Measurements from ENCODE around the gene IL3RA.
"Not testable (repeated sequence)": the region's sequence is repeated elsewhere in the genome, so short reads cannot be mapped to it uniquely, and the experiment has no call there.

The IL3RA gene

DNA sequence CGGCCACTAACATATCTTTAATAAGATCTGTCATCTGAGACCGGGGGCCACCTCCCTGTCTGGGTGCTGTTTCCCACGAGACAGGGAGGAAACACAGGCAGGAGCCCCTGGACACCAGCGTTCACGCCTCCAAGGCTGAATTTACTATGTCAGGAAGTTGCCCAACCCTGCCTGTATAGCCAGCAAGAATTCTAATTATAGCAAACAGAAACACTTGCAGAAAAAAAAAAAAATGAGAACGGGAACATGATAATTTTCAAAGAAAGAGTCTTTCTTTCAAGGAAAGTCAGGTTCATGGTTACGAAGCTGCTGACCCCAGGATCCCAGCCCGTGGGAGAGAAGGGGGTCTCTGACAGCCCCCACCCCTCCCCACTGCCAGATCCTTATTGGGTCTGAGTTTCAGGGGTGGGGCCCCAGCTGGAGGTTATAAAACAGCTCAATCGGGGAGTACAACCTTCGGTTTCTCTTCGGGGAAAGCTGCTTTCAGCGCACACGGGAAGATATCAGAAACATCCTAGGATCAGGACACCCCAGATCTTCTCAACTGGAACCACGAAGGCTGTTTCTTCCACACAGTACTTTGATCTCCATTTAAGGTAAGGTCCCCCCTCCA, at the start of gene IL3RA:
IL3RA (plus strand) TSS at position 455 of the 613 bp plus-strand sequence. CDS start 4,981 bp downstream, outside the sequence.
- H3K27me3 ChIP-seq (ENCODE audit: low read depth, low read length): no peaks in the 10 kb centered on the region
- H3K9me3 ChIP-seq (ENCODE audit: control insufficient read depth in 1 of 2, low read length in 2 of 2): no peaks in the 10 kb centered on the region
- H3K36me3 ChIP-seq (ENCODE audit: control insufficient read depth in 1 of 2, insufficient read depth in 2 of 2, low read length in 2 of 2): no peaks in the 10 kb centered on the region
- H3K27ac ChIP-seq (ENCODE audit: low read length): peak within 1 kb of the TSS; percentile 57
- H3K4me3 ChIP-seq (ENCODE audit: low read depth in 1 of 2, low read length in 2 of 2): peak within 1 kb of the TSS; percentile 61 to 76
- H3K4me1 ChIP-seq (ENCODE audit: control insufficient read depth in 1 of 2, insufficient read depth in 2 of 2, low read length in 2 of 2): peaks cover 0 to 4% of the 10 kb centered on the region in 2 donors

DNA sequence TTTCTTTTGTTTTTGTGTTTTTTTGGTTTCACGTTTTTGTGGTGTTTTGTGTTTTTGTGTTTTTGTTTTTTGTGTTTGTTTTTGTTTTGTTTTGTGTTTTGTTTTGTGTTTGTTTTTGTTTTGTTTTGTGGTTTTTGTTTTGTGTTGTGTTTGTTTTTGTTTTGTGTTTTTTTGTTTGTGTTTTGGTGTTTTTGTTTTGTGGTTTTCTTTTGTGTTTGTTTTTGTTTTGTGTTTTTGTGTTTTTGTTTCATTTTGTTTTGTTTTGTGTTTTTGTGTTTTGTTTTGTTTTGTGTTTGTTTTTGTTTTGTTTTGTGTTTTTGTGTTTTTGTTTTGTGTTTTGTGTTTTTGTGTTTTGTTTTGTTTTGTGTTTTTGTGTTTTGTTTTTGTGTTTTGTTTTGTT, 47.0 kb upstream of the IL3RA start:
- Histone ChIP-seq H3K27ac (ENCODE audit: low read length) (no peak overlapping the region), H3K4me1 (ENCODE audit: control insufficient read depth in 1 of 2, insufficient read depth in 2 of 2, low read length in 2 of 2) (no peaks in the 10 kb centered on the region), H3K27me3 (ENCODE audit: low read depth, low read length) (no peaks in the 10 kb centered on the region), H3K36me3 (ENCODE audit: control insufficient read depth in 1 of 2, insufficient read depth in 2 of 2, low read length in 2 of 2) (no peaks in the 10 kb centered on the region), H3K9me3 (ENCODE audit: control insufficient read depth in 1 of 2, low read length in 2 of 2) (no peaks in the 10 kb centered on the region), H3K4me3 (ENCODE audit: low read depth in 1 of 2, low read length in 2 of 2) (no peak overlapping the region)

DNA sequence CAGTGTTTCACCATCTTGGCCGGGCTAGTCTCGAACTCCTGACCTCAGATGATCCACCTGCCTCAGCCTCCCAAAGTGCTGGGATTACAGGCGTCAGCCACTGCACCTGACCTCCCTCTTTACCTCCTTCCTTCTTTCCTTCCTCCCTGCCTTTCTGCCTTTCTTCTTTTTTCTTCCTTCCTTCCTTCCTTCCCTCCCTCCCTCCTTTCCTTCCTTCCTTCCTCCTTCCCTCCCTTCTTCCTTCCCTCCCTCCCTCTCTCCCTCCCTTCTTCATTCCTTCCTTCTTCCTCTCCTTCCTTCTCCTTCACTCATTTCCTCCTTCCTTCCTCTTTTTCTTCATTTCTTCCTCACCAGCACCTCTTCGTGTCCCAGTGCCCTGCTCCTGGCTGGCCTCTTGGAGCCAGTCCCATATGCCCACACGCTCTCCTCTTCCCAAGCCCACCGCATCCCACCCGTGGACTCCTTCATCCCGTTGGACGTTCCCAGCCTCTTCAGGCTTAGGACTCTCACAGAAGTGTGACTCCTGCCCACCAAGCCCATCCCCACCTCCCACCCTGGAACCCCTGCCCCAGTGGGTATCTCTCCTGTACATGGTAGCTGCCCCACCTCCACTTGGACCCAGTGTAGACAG, 45.4 kb upstream of the IL3RA start:
- no peaks in the 10 kb centered on the region for H3K36me3 ChIP-seq (ENCODE audit: control insufficient read depth in 1 of 2, insufficient read depth in 2 of 2, low read length in 2 of 2)
- H3K4me1 ChIP-seq (ENCODE audit: control insufficient read depth in 1 of 2, insufficient read depth in 2 of 2, low read length in 2 of 2): no peaks in the 10 kb centered on the region
- H3K27me3 ChIP-seq (ENCODE audit: low read depth, low read length): no peaks in the 10 kb centered on the region
- H3K9me3 ChIP-seq (ENCODE audit: control insufficient read depth in 1 of 2, low read length in 2 of 2): no peaks in the 10 kb centered on the region
- H3K27ac ChIP-seq (ENCODE audit: low read length): no peak overlapping the region
- no peak overlapping the region for H3K4me3 ChIP-seq (ENCODE audit: low read depth in 1 of 2, low read length in 2 of 2)

DNA sequence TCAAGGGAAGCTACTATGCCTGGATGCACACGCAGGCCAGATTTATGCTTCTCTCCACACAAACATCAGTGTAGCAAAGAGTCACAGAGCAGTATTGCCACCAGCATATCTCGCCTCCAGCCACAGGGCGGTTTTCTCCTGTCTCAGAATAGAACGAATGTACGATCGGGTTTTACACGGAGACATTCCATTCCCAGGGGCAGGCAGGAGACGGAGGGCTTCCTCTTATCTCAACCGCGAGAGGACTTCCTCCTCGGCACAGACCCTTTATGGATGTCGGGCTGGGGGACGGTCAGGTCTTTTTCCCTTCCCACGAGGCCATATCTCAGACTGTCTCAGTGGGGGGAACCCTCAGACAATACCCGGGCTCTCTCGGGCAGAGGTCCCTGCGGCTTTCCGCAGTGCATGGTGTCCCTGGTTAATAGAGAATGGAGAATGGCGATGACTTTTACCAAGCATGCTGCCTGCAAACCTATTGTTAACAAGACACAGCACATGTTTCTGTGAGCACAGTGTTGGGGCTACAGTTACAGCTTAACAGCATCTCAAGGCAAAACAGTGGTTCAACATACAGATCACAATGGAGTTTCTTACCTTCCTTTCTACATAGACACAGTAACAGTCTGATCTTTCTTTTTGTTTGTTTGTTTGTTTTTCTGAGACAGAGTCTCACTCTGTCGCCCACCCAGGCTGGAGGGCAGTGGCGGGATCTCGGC, 43.9 kb upstream of the IL3RA start:
- Histone ChIP-seq H3K27ac (ENCODE audit: low read length) (no peak overlapping the region), H3K4me3 (ENCODE audit: low read depth in 1 of 2, low read length in 2 of 2) (no peak overlapping the region), H3K9me3 (ENCODE audit: control insufficient read depth in 1 of 2, low read length in 2 of 2) (no peaks in the 10 kb centered on the region), H3K36me3 (ENCODE audit: control insufficient read depth in 1 of 2, insufficient read depth in 2 of 2, low read length in 2 of 2) (no peaks in the 10 kb centered on the region), H3K4me1 (ENCODE audit: control insufficient read depth in 1 of 2, insufficient read depth in 2 of 2, low read length in 2 of 2) (no peaks in the 10 kb centered on the region), H3K27me3 (ENCODE audit: low read depth, low read length) (no peaks in the 10 kb centered on the region)

DNA sequence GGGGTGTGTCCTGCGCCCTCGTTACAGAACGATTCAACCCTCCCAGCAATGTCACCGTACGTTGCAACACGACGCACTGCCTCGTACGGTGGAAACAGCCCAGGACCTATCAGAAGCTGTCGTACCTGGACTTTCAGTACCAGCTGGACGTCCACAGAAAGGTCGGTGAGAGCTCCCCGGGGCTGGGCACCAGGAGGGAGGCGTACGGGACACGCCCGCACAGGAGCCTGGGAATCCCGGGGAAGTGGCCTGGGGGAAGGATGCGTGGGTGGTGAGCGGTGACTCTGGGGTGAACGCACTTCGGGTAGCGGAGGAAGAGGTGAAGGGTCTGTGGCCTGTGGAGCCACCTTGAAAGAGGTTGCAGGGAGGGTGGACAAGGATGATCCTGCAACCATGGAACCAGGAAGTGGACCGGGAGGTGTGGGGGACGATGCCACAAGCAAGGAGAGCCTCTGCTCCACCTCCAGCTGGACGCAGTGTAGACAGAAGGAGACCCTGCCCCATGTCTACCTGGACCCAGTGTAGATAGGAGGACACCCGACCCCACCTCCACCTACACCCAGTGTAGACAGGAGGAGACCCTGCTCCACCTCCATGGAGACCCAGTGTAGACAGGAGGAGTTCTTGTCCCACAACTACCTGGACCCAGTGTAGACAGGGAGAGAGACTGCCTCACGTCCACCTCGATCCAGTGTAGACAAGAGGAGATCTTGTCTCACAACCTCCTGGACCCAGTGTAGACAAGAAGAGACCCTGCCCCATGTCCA, 42.1 kb upstream of the IL3RA start:
- Histone ChIP-seq H3K9me3 (ENCODE audit: control insufficient read depth in 1 of 2, low read length in 2 of 2) (no peaks in the 10 kb centered on the region), H3K36me3 (ENCODE audit: control insufficient read depth in 1 of 2, insufficient read depth in 2 of 2, low read length in 2 of 2) (no peaks in the 10 kb centered on the region), H3K27ac (ENCODE audit: low read length) (no peak overlapping the region), H3K4me3 (ENCODE audit: low read depth in 1 of 2, low read length in 2 of 2) (no peak overlapping the region), H3K27me3 (ENCODE audit: low read depth, low read length) (no peaks in the 10 kb centered on the region), H3K4me1 (ENCODE audit: control insufficient read depth in 1 of 2, insufficient read depth in 2 of 2, low read length in 2 of 2) (no peaks in the 10 kb centered on the region)

DNA sequence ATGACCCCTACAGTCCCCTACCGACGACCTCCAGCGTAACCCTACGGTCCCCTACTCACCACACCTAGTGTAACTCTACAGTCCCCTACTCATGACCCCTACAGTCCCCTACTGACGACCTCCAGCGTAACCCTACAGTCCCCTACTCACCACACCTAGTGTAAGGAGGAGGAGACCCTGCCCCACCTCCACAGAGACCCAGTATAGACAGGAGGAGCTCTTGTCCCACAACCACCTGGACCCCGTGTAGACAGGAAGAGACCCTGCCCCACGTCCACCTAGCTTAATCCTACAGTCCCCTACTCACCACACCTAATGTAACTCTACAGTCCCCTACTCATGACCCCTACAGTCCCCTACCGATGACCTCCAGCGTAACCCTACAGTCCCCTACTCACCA, 41.0 kb upstream of the IL3RA start:
- H3K27ac ChIP-seq (ENCODE audit: low read length): no peak overlapping the region
- H3K27me3 ChIP-seq (ENCODE audit: low read depth, low read length): no peaks in the 10 kb centered on the region
- no peaks in the 10 kb centered on the region for H3K36me3 ChIP-seq (ENCODE audit: control insufficient read depth in 1 of 2, insufficient read depth in 2 of 2, low read length in 2 of 2)
- H3K9me3 ChIP-seq (ENCODE audit: control insufficient read depth in 1 of 2, low read length in 2 of 2): no peaks in the 10 kb centered on the region
- no peak overlapping the region for H3K4me3 ChIP-seq (ENCODE audit: low read depth in 1 of 2, low read length in 2 of 2)
- no peaks in the 10 kb centered on the region for H3K4me1 ChIP-seq (ENCODE audit: control insufficient read depth in 1 of 2, insufficient read depth in 2 of 2, low read length in 2 of 2)

DNA sequence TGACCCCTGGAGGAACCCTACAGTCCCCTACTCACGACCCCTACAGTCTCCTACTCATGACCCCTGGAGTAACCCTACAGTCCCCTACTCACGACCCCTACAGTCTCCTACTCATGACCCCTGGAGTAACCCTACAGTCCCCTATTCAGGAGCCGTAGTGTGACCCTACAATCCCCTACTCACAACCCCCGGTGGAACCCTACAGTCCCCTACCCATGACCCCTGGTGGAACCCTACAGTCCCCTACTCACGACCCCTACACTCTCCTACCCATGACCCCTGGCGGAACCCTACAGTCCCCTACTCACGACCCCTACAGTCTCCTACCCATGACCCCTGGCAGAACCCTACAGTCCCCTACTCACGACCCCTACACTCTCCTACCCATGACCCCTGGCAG, 39.0 kb upstream of the IL3RA start:
- H3K36me3 ChIP-seq (ENCODE audit: control insufficient read depth in 1 of 2, insufficient read depth in 2 of 2, low read length in 2 of 2); H3K4me3 ChIP-seq (ENCODE audit: low read depth in 1 of 2, low read length in 2 of 2); H3K9me3 ChIP-seq (ENCODE audit: control insufficient read depth in 1 of 2, low read length in 2 of 2); H3K27ac ChIP-seq (ENCODE audit: low read length); H3K27me3 ChIP-seq (ENCODE audit: low read depth, low read length); H3K4me1 ChIP-seq (ENCODE audit: control insufficient read depth in 1 of 2, insufficient read depth in 2 of 2, low read length in 2 of 2): not testable (repeated sequence)

DNA sequence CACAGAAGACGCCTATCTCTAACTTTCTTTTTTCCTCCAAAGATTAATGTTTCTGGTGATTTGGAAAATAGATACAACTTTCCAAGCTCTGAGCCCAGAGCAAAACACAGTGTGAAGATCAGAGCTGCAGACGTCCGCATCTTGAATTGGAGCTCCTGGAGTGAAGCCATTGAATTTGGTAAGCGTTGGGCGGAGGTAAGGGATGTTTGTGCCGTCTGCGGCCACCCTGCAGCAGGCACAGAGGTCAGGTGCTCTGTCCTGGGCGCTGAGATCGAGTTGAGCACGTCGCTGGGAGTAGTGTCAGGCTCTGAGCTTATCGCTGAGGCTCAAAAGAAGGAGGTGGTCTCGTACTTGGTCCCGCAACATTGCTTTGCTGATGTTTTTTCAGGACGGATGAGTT, 36.1 kb upstream of the IL3RA start:
- Histone ChIP-seq H3K36me3 (ENCODE audit: control insufficient read depth in 1 of 2, insufficient read depth in 2 of 2, low read length in 2 of 2) (no peaks in the 10 kb centered on the region), H3K27ac (ENCODE audit: low read length) (no peak overlapping the region), H3K27me3 (ENCODE audit: low read depth, low read length) (no peaks in the 10 kb centered on the region), H3K4me1 (ENCODE audit: control insufficient read depth in 1 of 2, insufficient read depth in 2 of 2, low read length in 2 of 2) (no peaks in the 10 kb centered on the region), H3K4me3 (ENCODE audit: low read depth in 1 of 2, low read length in 2 of 2) (no peak overlapping the region), H3K9me3 (ENCODE audit: control insufficient read depth in 1 of 2, low read length in 2 of 2) (no peaks in the 10 kb centered on the region)

DNA sequence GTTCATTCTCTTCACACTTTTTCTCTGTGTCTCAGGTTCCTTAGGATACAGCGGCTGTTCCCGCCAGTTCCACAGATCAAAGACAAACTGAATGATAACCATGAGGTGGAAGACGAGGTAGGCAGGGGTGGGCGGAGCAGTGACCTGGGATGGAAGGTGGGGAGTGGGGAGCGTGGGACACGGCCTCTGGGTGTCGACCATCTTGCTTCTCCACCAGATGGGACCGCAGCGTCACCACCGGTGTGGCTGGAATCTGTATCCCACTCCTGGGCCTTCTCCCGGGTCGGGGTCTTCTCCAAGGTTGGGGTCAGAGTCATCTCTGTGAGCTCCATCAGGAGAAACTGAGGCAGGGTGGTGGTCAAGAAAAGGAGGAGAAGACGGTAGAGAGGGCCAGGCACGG, 31.2 kb upstream of the IL3RA start:
- H3K27ac ChIP-seq (ENCODE audit: low read length): no peak overlapping the region
- H3K9me3 ChIP-seq (ENCODE audit: control insufficient read depth in 1 of 2, low read length in 2 of 2): peaks cover 0 to 4% of the 10 kb centered on the region in 2 donors
- H3K36me3 ChIP-seq (ENCODE audit: control insufficient read depth in 1 of 2, insufficient read depth in 2 of 2, low read length in 2 of 2): no peaks in the 10 kb centered on the region
- H3K4me1 ChIP-seq (ENCODE audit: control insufficient read depth in 1 of 2, insufficient read depth in 2 of 2, low read length in 2 of 2): no peaks in the 10 kb centered on the region
- H3K27me3 ChIP-seq (ENCODE audit: low read depth, low read length): no peaks in the 10 kb centered on the region
- H3K4me3 ChIP-seq (ENCODE audit: low read depth in 1 of 2, low read length in 2 of 2): no peak overlapping the region

DNA sequence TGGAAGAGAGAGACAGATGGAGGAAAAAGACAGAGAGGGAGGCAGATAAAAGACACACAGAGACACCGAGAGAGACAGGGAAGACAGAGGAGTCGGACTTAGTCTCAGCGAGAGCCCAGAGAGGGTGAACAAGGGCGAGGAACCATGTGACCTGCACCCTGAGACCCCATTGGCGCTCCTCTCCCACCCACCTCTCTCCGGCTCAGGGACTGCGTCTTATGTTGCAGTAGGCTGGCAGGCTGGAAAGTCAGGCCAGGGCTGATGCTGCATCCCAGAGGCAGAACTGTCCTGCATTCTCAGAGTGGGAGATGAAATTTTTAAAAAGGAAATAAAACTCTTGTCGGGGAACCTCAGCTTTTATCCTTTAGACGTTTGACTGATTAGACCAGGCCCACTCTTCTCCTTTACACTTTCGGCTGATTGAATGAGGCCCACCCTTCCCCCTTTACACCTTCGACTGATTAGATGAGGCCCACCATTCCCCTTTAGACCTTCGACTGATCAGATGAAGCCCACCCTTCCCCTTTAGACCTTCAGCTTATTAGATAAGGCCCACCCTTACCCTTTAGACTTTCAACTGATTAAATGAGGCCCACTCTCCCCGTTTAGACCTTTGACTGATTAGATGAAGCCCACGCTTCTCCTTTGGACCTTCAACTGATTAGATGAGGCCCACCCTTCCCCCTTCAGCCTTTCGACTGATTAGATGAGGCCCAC, 29.5 kb upstream of the IL3RA start:
- H3K27me3 ChIP-seq (ENCODE audit: low read depth, low read length): no peaks in the 10 kb centered on the region
- no peaks in the 10 kb centered on the region for H3K4me1 ChIP-seq (ENCODE audit: control insufficient read depth in 1 of 2, insufficient read depth in 2 of 2, low read length in 2 of 2)
- no peaks in the 10 kb centered on the region for H3K36me3 ChIP-seq (ENCODE audit: control insufficient read depth in 1 of 2, insufficient read depth in 2 of 2, low read length in 2 of 2)
- peaks cover 0 to 6% of the 10 kb centered on the region in 2 donors for H3K9me3 ChIP-seq (ENCODE audit: control insufficient read depth in 1 of 2, low read length in 2 of 2)
- H3K27ac ChIP-seq (ENCODE audit: low read length): no peak overlapping the region
- H3K4me3 ChIP-seq (ENCODE audit: low read depth in 1 of 2, low read length in 2 of 2): no peak overlapping the region
